RWPE2 (cell line): ENCODE measurements around the gene ARFGEF2.
"Not testable (repeated sequence)": the region's sequence is repeated elsewhere in the genome, so short reads cannot be mapped to it uniquely, and the experiment has no call there.

Source experiments
- ATAC-seq: fragments of 200-7000 bp; cut with Tn5 transposase; 3 replicates; pipeline ENCODE4 v1.9.1; 2021; ENCODE audit warnings: low read depth
- DNase-seq: peaks from one replicate; pipeline ENCODE4 v3.0.0-alpha.2; 2020; ENCODE audit warnings: low spot score
- H3K27ac ChIP-seq: fragments of 450-650 bp; 2 replicates; pipeline ENCODE4 v1.5.1; 2017; ENCODE audit warnings: mild to moderate bottlenecking; ENCODE audit not compliant: poor library complexity, severe bottlenecking
- H3K27me3 ChIP-seq: fragments of 250-450 bp; sonication (Bioruptor Pico); 2 replicates; pipeline ENCODE4 v1.5.1; 2021; ENCODE audit warnings: mild to moderate bottlenecking, moderate library complexity; ENCODE audit not compliant: insufficient read depth, poor library complexity, severe bottlenecking
- H3K36me3 ChIP-seq: fragments of 250-450 bp; sonication (Bioruptor Pico); 2 replicates; pipeline ENCODE4 v1.5.1; 2020; ENCODE audit warnings: low read depth, mild to moderate bottlenecking, moderate library complexity
- H3K4me1 ChIP-seq: fragments of 250-450 bp; sonication (Bioruptor Pico); 2 replicates; pipeline ENCODE4 v1.5.1; 2021; ENCODE audit warnings: mild to moderate bottlenecking, moderate library complexity; ENCODE audit not compliant: insufficient read depth, poor library complexity, severe bottlenecking
- H3K4me3 ChIP-seq: fragments of 250-450 bp; sonication (Bioruptor Pico); 2 replicates; pipeline ENCODE4 v1.5.1; 2021; ENCODE audit warnings: mild to moderate bottlenecking, moderate library complexity; ENCODE audit not compliant: severe bottlenecking
- H3K9me3 ChIP-seq: fragments of 250-450 bp; sonication (Bioruptor Pico); 2 replicates; pipeline ENCODE4 v1.5.1; 2021; ENCODE audit warnings: mild to moderate bottlenecking, moderate library complexity; ENCODE audit not compliant: severe bottlenecking
- CTCF ChIP-seq: fragments of 450-650 bp; IDR thresholded peaks from one replicate; pipeline ENCODE4 v1.5.1; 2017; ENCODE audit warnings: mild to moderate bottlenecking, moderate library complexity; ENCODE audit not compliant: poor library complexity, severe bottlenecking

The ARFGEF2 gene

GRCh38 chr20:49006446-49006980 lies 85.0 kb downstream of the ARFGEF2 start:
- no peak overlapping the region for H3K4me3 ChIP-seq
- no peaks in the 10 kb centered on the region for H3K9me3 ChIP-seq
- ATAC-seq = peak; percentile 9; the same call in 1 of the 3 replicates

GRCh38 chr20:49009899-49010631 lies 88.6 kb downstream of the ARFGEF2 start:
- no peaks in the 10 kb centered on the region for H3K9me3 ChIP-seq
- no peak for ATAC-seq
- no peak overlapping the region for H3K4me3 ChIP-seq
- no peaks in the 10 kb centered on the region for H3K4me1 ChIP-seq
- no peak overlapping the region for H3K27ac ChIP-seq
- no peak for DNase-seq
- no peak for TF ChIP-seq CTCF
- no peaks in the 10 kb centered on the region for H3K27me3 ChIP-seq
- peaks cover 97% of the 10 kb centered on the region for H3K36me3 ChIP-seq

More at GRCh38 chr20:49006446-49006980, 85.0 kb downstream of the ARFGEF2 start:
- H3K27me3 ChIP-seq = no peaks in the 10 kb centered on the region
- peaks cover 93% of the 10 kb centered on the region for H3K36me3 ChIP-seq
- no peaks in the 10 kb centered on the region for H3K4me1 ChIP-seq
- no peak for TF ChIP-seq CTCF
- H3K27ac ChIP-seq = no peak overlapping the region
- peak; percentile 59 for DNase-seq

GRCh38 chr20:49024220-49024619 lies 102.7 kb downstream of the ARFGEF2 start:
- no peak for TF ChIP-seq CTCF
- ATAC-seq (no peak), DNase-seq (no peak)
- Histone ChIP-seq H3K9me3 (no peaks in the 10 kb centered on the region), H3K4me1 (no peaks in the 10 kb centered on the region), H3K27me3 (no peaks in the 10 kb centered on the region), H3K27ac (no peak overlapping the region), H3K4me3 (no peak overlapping the region), H3K36me3 (peaks cover 94% of the 10 kb centered on the region)

GRCh38 chr20:49028177-49028576 lies 106.7 kb downstream of the ARFGEF2 start:
- DNase-seq, H3K4me3 ChIP-seq, H3K27me3 ChIP-seq, ATAC-seq, H3K9me3 ChIP-seq, H3K4me1 ChIP-seq, H3K27ac ChIP-seq: not testable (repeated sequence)
- H3K36me3 ChIP-seq = peaks cover 97% of the 10 kb centered on the region

DNA sequence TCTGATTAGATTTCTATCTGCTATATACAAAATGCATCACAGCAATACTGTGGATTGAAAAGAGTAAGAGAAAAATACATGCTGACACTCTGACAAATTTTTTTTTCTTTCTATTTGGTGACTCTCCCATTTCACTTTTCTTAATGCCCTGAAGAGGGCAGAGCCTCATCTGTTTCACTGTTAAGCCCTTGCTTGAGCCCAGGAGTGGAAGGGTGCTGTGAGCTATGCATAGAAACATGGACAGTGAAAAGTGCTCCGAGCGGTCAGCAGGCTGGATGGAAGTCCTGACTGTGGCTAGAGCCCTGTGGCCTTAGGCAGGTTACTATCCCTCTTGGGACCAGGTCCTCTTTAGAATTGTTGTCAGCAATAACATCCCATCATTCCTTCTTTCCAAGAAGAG lies 107.2 kb downstream of the ARFGEF2 start:
- no peak overlapping the region for H3K4me3 ChIP-seq
- peak; percentile 56 for ATAC-seq
- peak; percentile 74 for TF ChIP-seq CTCF
- H3K9me3 ChIP-seq = no peaks in the 10 kb centered on the region
- peaks cover 98% of the 10 kb centered on the region for H3K36me3 ChIP-seq
- no peaks in the 10 kb centered on the region for H3K27me3 ChIP-seq
- no peak overlapping the region for H3K27ac ChIP-seq
- DNase-seq = no peak
- no peaks in the 10 kb centered on the region for H3K4me1 ChIP-seq
